SK-N-SH (cell line): ENCODE data around the gene HSFX1.
"Not testable (repeated sequence)": the region's sequence is repeated elsewhere in the genome, so short reads cannot be mapped to it uniquely, and the experiment has no call there.

ENCODE experiments used
- CTCF ChIP-seq: fragments of 200-600 bp; sonication (generic); IDR thresholded peaks from 2 replicates; pipeline ENCODE4 v1.6.1; 2017; ENCODE audit warnings: antibody characterized with exemption, mild to moderate bottlenecking, moderate library complexity
- GABPA ChIP-seq: IDR thresholded peaks from 2 replicates; pipeline ENCODE4 v1.4.0; 2012; ENCODE audit warnings: low read depth, mild to moderate bottlenecking
- IRF3 ChIP-seq: fragments of 150-350 bp; IDR thresholded peaks from 2 replicates; pipeline ENCODE4 v1.6.1; 2016; ENCODE audit warnings: mild to moderate bottlenecking, low read depth, low read length
- MXI1 ChIP-seq: IDR thresholded peaks from 2 replicates; pipeline ENCODE4 v1.6.1; 2012; ENCODE audit warnings: mild to moderate bottlenecking, low read depth, low read length, improper control_type of control experiment
- POLR2AphosphoS5 ChIP-seq: IDR thresholded peaks from 2 replicates; pipeline ENCODE4 v1.6.1; 2012; ENCODE audit warnings: low read depth, low read length
- RAD21 ChIP-seq: IDR thresholded peaks from 2 replicates; pipeline ENCODE4 v1.6.1; 2012; ENCODE audit warnings: mild to moderate bottlenecking, low read length
- REST ChIP-seq: IDR thresholded peaks from 2 replicates; pipeline ENCODE4 v1.6.1; 2012; ENCODE audit warnings: mild to moderate bottlenecking, low read depth, low read length, moderate library complexity
- RFX5 ChIP-seq: IDR thresholded peaks from 2 replicates; pipeline ENCODE4 v1.6.1; 2012; ENCODE audit warnings: mild to moderate bottlenecking, improper control_type of control experiment, low read length
- SMC3 ChIP-seq: IDR thresholded peaks from 2 replicates; pipeline ENCODE4 v1.6.1; 2012; ENCODE audit warnings: low read depth, low read length, improper control_type of control experiment
- TAF1 ChIP-seq: IDR thresholded peaks from 2 replicates; pipeline ENCODE4 v1.6.1; 2012; ENCODE audit warnings: low read depth, mild to moderate bottlenecking, low read length, moderate library complexity, borderline replicate concordance
- USF2 ChIP-seq: fragments of 150-350 bp; IDR thresholded peaks from 2 replicates; pipeline ENCODE4 v1.6.1; 2017; ENCODE audit warnings: antibody characterized with exemption, low read length, low read depth, borderline replicate concordance
- YY1 ChIP-seq: IDR thresholded peaks from 2 replicates; pipeline ENCODE4 v1.4.0; 2012; ENCODE audit warnings: low read depth, mild to moderate bottlenecking

- TF ChIP-seq TAF1, CTCF, SMC3, GABPA, USF2, IRF3, REST, RAD21, MXI1, RFX5, POLR2AphosphoS5, YY1: not testable (repeated sequence)
These were observed at the start of gene HSFX1 for GRCh38 chrX:149773768-149774167.
